ENCODE data around the gene TM7SF3. TPM values are rescaled to one million over a fixed set of nuclear protein-coding genes. Genes with fewer than 3 reads are reported as not detected.
A peak's percentile ranks its signal among the peaks of the same experiment; 100 is the strongest.

TM7SF3 gene
- total RNA-seq, 4 donors from 2014 or later = 40.1 to 87.5 (median 64.4) TPM

DNA sequence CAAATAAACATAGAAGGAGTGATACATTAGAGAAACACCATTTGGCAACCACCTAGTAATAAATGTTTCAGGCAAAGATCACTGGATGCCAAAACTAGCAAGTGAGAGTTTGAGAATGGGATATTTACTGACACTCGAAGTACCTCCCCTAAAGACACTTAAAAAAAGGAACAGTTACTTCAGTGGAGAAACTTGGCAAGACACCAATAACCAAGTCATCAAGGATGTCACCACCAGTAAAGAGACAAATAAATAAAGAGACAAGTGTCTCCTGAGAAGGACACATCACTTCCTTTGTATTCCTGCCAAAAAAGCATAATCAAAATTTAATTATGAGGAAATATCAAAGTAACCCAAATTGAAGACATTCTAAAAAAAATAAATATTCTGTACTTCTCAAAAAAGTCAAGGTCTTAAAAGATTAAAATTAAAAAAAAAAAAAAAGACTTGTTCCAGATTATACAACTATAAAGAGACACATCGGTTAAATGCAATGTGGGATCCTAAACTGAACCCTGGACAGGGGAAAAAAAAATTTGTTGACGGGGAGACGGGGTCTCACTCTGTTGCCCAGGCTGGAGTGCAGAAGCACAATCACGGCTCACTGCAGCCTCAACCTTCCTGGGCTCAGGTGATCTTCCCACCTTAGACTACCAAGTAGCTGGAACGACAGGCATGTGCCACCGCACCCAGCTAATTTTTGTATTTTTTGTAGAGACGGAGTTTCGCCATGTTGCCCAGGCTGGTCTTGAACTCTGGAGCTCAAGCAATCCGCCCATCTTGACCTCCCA lies 26.4 kb downstream of the TM7SF3 start:
- H3K36me3 ChIP-seq = peaks cover 0 to 52% of the 10 kb centered on the region in 2 donors
- peaks cover 0 to 13% (median 0%) of the 10 kb centered on the region in 3 donors for H3K4me1 ChIP-seq
- TF ChIP-seq POLR2A (IDR thresholded peaks at IDR 0.05) = no peak
- no peak for TF ChIP-seq EP300 (IDR thresholded peaks at IDR 0.05)
- TF ChIP-seq POLR2AphosphoS5 (IDR thresholded peaks at IDR 0.05) = no peak
- TF ChIP-seq, protein P1, sequence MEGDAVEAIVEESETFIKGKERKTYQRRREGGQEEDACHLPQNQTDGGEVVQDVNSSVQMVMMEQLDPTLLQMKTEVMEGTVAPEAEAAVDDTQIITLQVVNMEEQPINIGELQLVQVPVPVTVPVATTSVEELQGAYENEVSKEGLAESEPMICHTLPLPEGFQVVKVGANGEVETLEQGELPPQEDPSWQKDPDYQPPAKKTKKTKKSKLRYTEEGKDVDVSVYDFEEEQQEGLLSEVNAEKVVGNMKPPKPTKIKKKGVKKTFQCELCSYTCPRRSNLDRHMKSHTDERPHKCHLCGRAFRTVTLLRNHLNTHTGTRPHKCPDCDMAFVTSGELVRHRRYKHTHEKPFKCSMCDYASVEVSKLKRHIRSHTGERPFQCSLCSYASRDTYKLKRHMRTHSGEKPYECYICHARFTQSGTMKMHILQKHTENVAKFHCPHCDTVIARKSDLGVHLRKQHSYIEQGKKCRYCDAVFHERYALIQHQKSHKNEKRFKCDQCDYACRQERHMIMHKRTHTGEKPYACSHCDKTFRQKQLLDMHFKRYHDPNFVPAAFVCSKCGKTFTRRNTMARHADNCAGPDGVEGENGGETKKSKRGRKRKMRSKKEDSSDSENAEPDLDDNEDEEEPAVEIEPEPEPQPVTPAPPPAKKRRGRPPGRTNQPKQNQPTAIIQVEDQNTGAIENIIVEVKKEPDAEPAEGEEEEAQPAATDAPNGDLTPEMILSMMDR (IDR thresholded peaks at IDR 0.05) = no peak
- no peaks in the 10 kb centered on the region for H3K9me3 ChIP-seq
- no peaks in the 10 kb centered on the region for H3K27me3 ChIP-seq
- 86 to 94% methylated on average over 8 to 10 of the region's 10 CpGs for WGBS, 2 donors (ENCODE audit: low coverage in 1 of 2)
- H3K27ac ChIP-seq = peak overlapping the region in 1 of 4 donors; percentile 3
- ATAC-seq = no peak
- no peak overlapping the region for H3K4me3 ChIP-seq

DNA sequence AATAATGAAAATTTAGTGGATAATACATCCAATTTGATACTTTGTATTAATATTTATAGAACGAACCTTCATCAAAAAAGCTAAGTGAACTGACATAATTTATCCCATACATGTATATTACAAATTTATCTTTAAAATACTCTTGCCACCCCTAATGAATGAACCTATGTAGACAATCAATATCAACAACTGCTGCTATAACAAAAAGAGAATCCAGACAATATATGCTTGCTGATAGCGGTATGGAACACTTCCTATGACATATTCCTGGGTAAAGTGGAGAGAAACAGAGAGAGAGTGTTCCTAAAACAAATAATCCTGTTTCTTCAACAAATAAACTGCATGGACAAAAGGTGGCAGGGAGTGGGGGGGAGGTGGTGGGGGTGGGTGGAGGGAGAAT lies 31.3 kb downstream of the TM7SF3 start:
- H3K4me3 ChIP-seq = no peak overlapping the region
- 92 to 100% methylated on average over 2 of the region's 2 CpGs for WGBS, 2 donors (ENCODE audit: low coverage in 1 of 2)
- no peak overlapping the region for H3K27ac ChIP-seq
- TF ChIP-seq POLR2A (IDR thresholded peaks at IDR 0.05) = no peak
- no peak for TF ChIP-seq EP300 (IDR thresholded peaks at IDR 0.05)
- TF ChIP-seq POLR2AphosphoS5 (IDR thresholded peaks at IDR 0.05) = no peak
- TF ChIP-seq, protein P1 (IDR thresholded peaks at IDR 0.05) = no peak
- ATAC-seq = no peak
- peaks cover 0 to 53% of the 10 kb centered on the region in 2 donors for H3K36me3 ChIP-seq
- no peaks in the 10 kb centered on the region for H3K9me3 ChIP-seq
- H3K27me3 ChIP-seq = no peaks in the 10 kb centered on the region
- peaks cover 0 to 13% (median 0%) of the 10 kb centered on the region in 3 donors for H3K4me1 ChIP-seq

DNA sequence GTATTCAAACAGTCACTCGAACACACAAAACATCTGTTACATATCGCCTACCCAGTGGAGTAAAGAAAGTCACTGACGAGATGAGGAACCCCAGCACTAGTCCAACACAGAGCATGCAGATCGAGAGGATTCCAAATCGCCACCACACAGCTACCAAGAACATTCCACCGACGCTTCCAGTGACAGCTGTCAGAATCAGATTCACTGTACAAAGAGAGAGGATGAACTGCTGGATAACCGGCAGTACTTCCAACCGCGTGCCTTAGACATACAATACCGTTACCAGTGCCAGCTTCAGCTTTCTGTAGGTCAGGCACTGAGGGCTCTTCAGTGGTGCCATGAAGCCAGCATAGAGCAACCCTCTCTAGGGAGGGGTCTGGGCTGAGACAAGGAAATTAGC lies 34.5 kb downstream of the TM7SF3 start:
- Histone ChIP-seq H3K4me1 (no peaks in the 10 kb centered on the region), H3K36me3 (peaks cover 0 to 76% of the 10 kb centered on the region in 2 donors), H3K4me3 (no peak overlapping the region), H3K9me3 (no peaks in the 10 kb centered on the region), H3K27ac (no peak overlapping the region), H3K27me3 (no peaks in the 10 kb centered on the region)
- ATAC-seq = no peak
- TF ChIP-seq POLR2A (IDR thresholded peaks at IDR 0.05) = no peak
- TF ChIP-seq, protein P1 (IDR thresholded peaks at IDR 0.05) = no peak
- TF ChIP-seq EP300 (IDR thresholded peaks at IDR 0.05) = no peak
- no peak for TF ChIP-seq POLR2AphosphoS5 (IDR thresholded peaks at IDR 0.05)
- WGBS, 2 donors (ENCODE audit: low coverage in 1 of 2) = 80% methylated on average over 3 of the region's 11 CpGs; no CpG with 5 or more reads in 1 of the 2 donors

- no peak for ATAC-seq
- Histone ChIP-seq H3K36me3 (peaks cover 0 to 82% of the 10 kb centered on the region in 2 donors), H3K27me3 (no peaks in the 10 kb centered on the region), H3K9me3 (no peaks in the 10 kb centered on the region), H3K4me1 (no peaks in the 10 kb centered on the region), H3K27ac (no peak overlapping the region), H3K4me3 (no peak overlapping the region)
- 75 to 88% methylated on average over 1 of the region's 1 CpG for WGBS, 2 donors (ENCODE audit: low coverage in 1 of 2)
- TF ChIP-seq EP300 (IDR thresholded peaks at IDR 0.05) = no peak
- no peak for TF ChIP-seq POLR2A (IDR thresholded peaks at IDR 0.05)
- TF ChIP-seq POLR2AphosphoS5 (IDR thresholded peaks at IDR 0.05) = no peak
- TF ChIP-seq, protein P1 (IDR thresholded peaks at IDR 0.05) = no peak
Measured at GRCh38 chr12:26978801-26979200, 35.4 kb downstream of the TM7SF3 start.

GRCh38 chr12:26976687-26977086 lies 37.5 kb downstream of the TM7SF3 start:
- WGBS, 2 donors (ENCODE audit: low coverage in 1 of 2) = 89 to 96% methylated on average over 2 of the region's 2 CpGs
- Histone ChIP-seq H3K27ac (no peak overlapping the region), H3K4me3 (no peak overlapping the region), H3K36me3 (peaks cover 0 to 88% of the 10 kb centered on the region in 2 donors), H3K4me1 (no peaks in the 10 kb centered on the region), H3K27me3 (no peaks in the 10 kb centered on the region), H3K9me3 (no peaks in the 10 kb centered on the region)
- ATAC-seq = no peak
- TF ChIP-seq, protein P1 (IDR thresholded peaks at IDR 0.05) = no peak
- TF ChIP-seq POLR2A (IDR thresholded peaks at IDR 0.05) = no peak
- TF ChIP-seq EP300 (IDR thresholded peaks at IDR 0.05) = no peak
- TF ChIP-seq POLR2AphosphoS5 (IDR thresholded peaks at IDR 0.05) = no peak
